Upper lobe of right lung (tissue), 1 donor: Measurements from ENCODE around the gene MIF. TPM values are rescaled to one million over a fixed set of nuclear protein-coding genes. Genes with fewer than 3 reads are reported as not detected.

Experiments
- ATAC-seq: fragments of 200-7000 bp; cut with Tn5 transposase; one replicate; pipeline ENCODE4 v1.9.1; 2020; ENCODE audit warnings: mild to moderate bottlenecking, moderate library complexity
- DNase-seq: peaks from one replicate; pipeline ENCODE4 v3.0.0-alpha.2; 2020
- H3K27ac ChIP-seq: fragments of 200-600 bp; one replicate; pipeline ENCODE4 v1.8.0; 2022
- H3K27me3 ChIP-seq: fragments of 200-600 bp; one replicate; pipeline ENCODE4 v1.8.0; 2022; ENCODE audit warnings: mild to moderate bottlenecking
- H3K36me3 ChIP-seq: fragments of 200-600 bp; one replicate; pipeline ENCODE4 v1.8.0; 2022
- H3K4me1 ChIP-seq: fragments of 200-600 bp; one replicate; pipeline ENCODE4 v1.8.0; 2022
- H3K4me3 ChIP-seq: fragments of 200-600 bp; one replicate; pipeline ENCODE4 v1.8.0; 2022; ENCODE audit warnings: mild to moderate bottlenecking
- H3K9me3 ChIP-seq: fragments of 200-600 bp; one replicate; pipeline ENCODE4 v1.8.0; 2022
- intact Hi-C: fragments of 100-400 bp; cut with DNase I; formaldehyde crosslinking; loops from one replicate; pipeline ENCODE4 v1.11.0; 2022
- total RNA-seq: library from RNA; stranded (reverse); fragmentation: NEBNext Ultra II Directional; extraction: Animal tissue kit (Norgen Biotek cat#: 25700); gene quantifications from one replicate; pipeline ENCODE4 v1.2.1, GENCODE V29; 2021
- TF ChIP-seq, protein P1 (sequence below): fragments of 200-600 bp; IDR thresholded peaks from one replicate; pipeline ENCODE4 v1.8.0; 2022; ENCODE audit warnings: antibody characterized with exemption
- donor health status: DM: no; HTN: yes; CAD: no; lungs with severe emphysema.

MIF gene
- total RNA-seq, 1 donor from 2014 or later, result 236 TPM

DNA sequence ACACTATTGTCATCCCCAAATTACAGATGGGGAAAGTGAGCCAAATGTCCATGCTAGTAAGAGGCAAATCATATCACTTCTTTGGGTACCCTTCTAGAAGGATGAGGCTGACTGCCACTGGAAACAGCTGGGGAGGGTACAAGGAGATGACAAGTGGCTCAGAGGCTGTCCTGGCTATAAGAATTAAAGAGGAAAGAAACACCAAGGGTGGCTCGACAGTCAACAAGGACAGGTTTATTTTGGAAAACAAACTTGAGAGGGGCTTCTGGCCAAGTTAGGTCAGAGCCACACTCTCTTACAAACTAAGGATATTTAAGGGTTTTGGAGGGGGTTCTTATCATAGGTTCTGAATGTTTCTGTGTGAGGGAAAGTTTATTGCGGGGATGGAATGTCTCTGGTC is 2.1 kb upstream of the MIF start:
- Histone ChIP-seq H3K9me3 (no peaks in the 10 kb centered on the region), H3K36me3 (peaks cover 16% of the 10 kb centered on the region), H3K4me1 (peaks cover 7% of the 10 kb centered on the region), H3K27ac (no peak overlapping the region), H3K27me3 (no peaks in the 10 kb centered on the region), H3K4me3 (no peak overlapping the region)
- DNase-seq (no peak), ATAC-seq (no peak)
- TF ChIP-seq, protein P1, sequence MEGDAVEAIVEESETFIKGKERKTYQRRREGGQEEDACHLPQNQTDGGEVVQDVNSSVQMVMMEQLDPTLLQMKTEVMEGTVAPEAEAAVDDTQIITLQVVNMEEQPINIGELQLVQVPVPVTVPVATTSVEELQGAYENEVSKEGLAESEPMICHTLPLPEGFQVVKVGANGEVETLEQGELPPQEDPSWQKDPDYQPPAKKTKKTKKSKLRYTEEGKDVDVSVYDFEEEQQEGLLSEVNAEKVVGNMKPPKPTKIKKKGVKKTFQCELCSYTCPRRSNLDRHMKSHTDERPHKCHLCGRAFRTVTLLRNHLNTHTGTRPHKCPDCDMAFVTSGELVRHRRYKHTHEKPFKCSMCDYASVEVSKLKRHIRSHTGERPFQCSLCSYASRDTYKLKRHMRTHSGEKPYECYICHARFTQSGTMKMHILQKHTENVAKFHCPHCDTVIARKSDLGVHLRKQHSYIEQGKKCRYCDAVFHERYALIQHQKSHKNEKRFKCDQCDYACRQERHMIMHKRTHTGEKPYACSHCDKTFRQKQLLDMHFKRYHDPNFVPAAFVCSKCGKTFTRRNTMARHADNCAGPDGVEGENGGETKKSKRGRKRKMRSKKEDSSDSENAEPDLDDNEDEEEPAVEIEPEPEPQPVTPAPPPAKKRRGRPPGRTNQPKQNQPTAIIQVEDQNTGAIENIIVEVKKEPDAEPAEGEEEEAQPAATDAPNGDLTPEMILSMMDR, result no peak
- intact Hi-C loops, result no loop called here

DNA sequence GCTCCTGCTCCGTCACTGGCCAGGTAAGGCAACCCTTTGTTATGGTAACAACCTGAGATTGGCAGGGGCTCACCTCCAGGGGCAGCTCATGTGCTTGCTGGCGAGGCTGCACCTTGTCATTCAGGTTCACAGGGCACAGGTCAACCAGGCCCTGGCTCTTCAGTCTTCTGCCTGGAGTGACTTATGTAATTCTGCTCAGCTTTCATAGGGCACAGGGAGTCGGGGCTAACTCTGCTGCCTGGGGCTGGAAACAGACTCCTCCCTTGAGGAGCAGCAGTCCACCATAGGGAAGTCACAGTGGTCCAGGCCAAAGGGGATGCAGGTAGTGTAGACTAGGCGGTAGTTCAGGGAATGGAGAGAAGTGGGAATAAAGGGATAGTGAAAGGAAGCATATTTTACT is 1.5 kb upstream of the MIF start:
- ATAC-seq, result no peak
- Histone ChIP-seq H3K4me3 (no peak overlapping the region), H3K9me3 (no peaks in the 10 kb centered on the region), H3K4me1 (peaks cover 7% of the 10 kb centered on the region), H3K36me3 (peaks cover 21% of the 10 kb centered on the region), H3K27ac (no peak overlapping the region), H3K27me3 (no peaks in the 10 kb centered on the region)
- TF ChIP-seq, protein P1, result no peak
- no peak for DNase-seq
- intact Hi-C loops, result no loop called here

DNA sequence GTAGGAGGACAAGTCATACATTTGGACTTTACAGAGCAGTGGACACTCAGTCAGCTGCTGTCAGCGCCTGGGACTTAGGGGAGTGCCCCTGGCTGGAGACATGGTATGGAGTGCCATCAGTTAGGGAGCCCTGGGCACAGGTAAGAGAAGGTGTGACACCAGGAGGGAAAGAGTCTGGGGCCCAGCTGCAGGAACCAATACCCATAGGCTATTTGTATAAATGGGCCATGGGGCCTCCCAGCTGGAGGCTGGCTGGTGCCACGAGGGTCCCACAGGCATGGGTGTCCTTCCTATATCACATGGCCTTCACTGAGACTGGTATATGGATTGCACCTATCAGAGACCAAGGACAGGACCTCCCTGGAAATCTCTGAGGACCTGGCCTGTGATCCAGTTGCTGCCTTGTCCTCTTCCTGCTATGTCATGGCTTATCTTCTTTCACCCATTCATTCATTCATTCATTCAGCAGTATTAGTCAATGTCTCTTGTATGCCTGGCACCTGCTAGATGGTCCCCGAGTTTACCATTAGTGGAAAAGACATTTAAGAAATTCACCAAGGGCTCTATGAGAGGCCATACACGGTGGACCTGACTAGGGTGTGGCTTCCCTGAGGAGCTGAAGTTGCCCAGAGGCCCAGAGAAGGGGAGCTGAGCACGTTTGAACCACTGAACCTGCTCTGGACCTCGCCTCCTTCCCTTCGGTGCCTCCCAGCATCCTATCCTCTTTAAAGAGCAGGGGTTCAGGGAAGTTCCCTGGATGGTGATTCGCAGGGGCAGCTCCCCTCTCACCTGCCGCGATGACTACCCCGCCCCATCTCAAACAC is 850 bp upstream of the MIF start:
- Histone ChIP-seq H3K36me3 (peaks cover 21% of the 10 kb centered on the region), H3K27me3 (no peaks in the 10 kb centered on the region), H3K4me3 (peak overlapping the region; percentile 79), H3K4me1 (peaks cover 7% of the 10 kb centered on the region), H3K9me3 (no peaks in the 10 kb centered on the region), H3K27ac (peak overlapping the region; percentile 91)
- TF ChIP-seq, protein P1, result no peak
- no peak for DNase-seq
- ATAC-seq, result no peak
- intact Hi-C loops, result no loop called here

DNA sequence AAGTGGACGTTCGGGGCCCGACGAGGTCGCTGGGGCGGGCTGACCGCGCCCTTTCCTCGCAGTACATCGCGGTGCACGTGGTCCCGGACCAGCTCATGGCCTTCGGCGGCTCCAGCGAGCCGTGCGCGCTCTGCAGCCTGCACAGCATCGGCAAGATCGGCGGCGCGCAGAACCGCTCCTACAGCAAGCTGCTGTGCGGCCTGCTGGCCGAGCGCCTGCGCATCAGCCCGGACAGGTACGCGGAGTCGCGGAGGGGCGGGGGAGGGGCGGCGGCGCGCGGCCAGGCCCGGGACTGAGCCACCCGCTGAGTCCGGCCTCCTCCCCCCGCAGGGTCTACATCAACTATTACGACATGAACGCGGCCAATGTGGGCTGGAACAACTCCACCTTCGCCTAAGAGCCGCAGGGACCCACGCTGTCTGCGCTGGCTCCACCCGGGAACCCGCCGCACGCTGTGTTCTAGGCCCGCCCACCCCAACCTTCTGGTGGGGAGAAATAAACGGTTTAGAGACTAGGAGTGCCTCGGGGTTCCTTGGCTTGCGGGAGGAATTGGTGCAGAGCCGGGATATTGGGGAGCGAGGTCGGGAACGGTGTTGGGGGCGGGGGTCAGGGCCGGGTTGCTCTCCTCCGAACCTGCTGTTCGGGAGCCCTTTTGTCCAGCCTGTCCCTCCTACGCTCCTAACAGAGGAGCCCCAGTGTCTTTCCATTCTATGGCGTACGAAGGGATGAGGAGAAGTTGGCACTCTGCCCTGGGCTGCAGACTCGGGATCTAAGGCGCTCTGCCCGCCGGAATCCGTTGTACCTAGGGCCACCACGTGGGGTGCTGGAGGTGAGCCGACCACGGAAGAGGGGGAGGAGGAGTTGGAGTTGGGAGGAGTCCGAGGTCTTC is 771 bp downstream of the MIF start:
- Histone ChIP-seq H3K4me3 (peak overlapping the region; percentile 79), H3K27ac (peak overlapping the region; percentile 91), H3K9me3 (no peaks in the 10 kb centered on the region), H3K27me3 (no peaks in the 10 kb centered on the region), H3K36me3 (peaks cover 21% of the 10 kb centered on the region), H3K4me1 (peaks cover 7% of the 10 kb centered on the region)
- peak; percentile 65 for ATAC-seq
- TF ChIP-seq, protein P1, result peak; percentile 32
- intact Hi-C loops, result no loop called here
- DNase-seq, result peak; percentile 91

DNA sequence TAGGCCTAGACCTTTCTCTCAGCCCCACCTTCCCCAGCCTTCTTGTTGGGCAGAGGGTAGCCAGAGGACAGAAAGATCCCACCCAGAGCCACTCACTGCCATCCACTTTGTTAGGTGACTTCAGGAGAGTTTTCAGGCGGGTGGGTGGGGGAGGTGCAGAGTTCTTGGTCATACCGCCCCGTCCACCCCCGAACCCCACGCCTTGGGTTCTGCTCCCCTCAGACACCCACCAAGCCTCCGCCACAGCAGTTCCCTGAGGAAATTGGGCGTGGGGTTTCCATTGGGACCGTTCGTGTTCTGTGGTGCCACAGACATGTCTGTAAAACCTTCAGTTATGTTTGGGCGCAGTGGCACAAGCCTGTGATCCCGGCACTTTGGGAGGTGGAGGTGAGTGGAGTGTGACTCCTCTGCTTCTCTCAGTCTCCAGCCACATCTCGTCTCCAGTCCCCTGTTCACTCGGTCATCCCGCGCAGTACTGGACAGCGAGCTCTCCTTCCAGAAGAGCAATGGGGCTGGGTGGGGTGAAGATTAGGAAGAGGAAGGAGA is 1.5 kb downstream of the MIF start:
- peaks cover 7% of the 10 kb centered on the region for H3K4me1 ChIP-seq
- H3K36me3 ChIP-seq, result peaks cover 21% of the 10 kb centered on the region
- intact Hi-C loops, result no loop called here
- TF ChIP-seq, protein P1, result no peak
- H3K27ac ChIP-seq, result peak overlapping the region; percentile 91
- DNase-seq (no peak), ATAC-seq (no peak)
- H3K4me3 ChIP-seq, result peak overlapping the region; percentile 79
- H3K27me3 ChIP-seq, result no peaks in the 10 kb centered on the region
- no peaks in the 10 kb centered on the region for H3K9me3 ChIP-seq
